Retinal pigment epithelial cell (primary cell): ENCODE data around the gene MAP1B.
A peak's percentile ranks its signal among the peaks of the same experiment; 100 is the strongest.

Experiments used
- DNase-seq: peaks from one replicate; pipeline ENCODE4 v3.0.0-alpha.2; 2010; ENCODE audit warnings: low read depth
- H3K4me3 ChIP-seq: 2 replicates; pipeline ENCODE4 v1.5.1; 2011; ENCODE audit warnings: mild to moderate bottlenecking, low read length, control low read depth, moderate library complexity
- CTCF ChIP-seq: conservative IDR thresholded peaks from 2 replicates; pipeline ENCODE4 v1.5.1; 2011; ENCODE audit warnings: low read depth, low read length, control low read depth, inconsistent platforms

MAP1B gene

GRCh38 chr5:72209147-72210115 is 102.2 kb downstream of the MAP1B start:
- TF ChIP-seq CTCF, result peak; percentile 10
- H3K4me3 ChIP-seq, result no peak overlapping the region
- peak; percentile 29 for DNase-seq

- no peak overlapping the region for H3K4me3 ChIP-seq
- DNase-seq, result peak; percentile 51
- TF ChIP-seq CTCF, result no peak
Measured at GRCh38 chr5:72210888-72211678, 103.8 kb downstream of the MAP1B start.

- no peak overlapping the region for H3K4me3 ChIP-seq
- no peak for DNase-seq
- TF ChIP-seq CTCF, result no peak
Measured at GRCh38 chr5:72212171-72212570, 104.9 kb downstream of the MAP1B start.

- no peak overlapping the region for H3K4me3 ChIP-seq
- no peak for TF ChIP-seq CTCF
- DNase-seq, result no peak
Measured at GRCh38 chr5:72213482-72213881, 106.2 kb downstream of the MAP1B start.

GRCh38 chr5:72214168-72214567 is 106.9 kb downstream of the MAP1B start:
- TF ChIP-seq CTCF, result no peak
- no peak overlapping the region for H3K4me3 ChIP-seq
- DNase-seq, result no peak

GRCh38 chr5:72216756-72217155 is 109.5 kb downstream of the MAP1B start:
- no peak overlapping the region for H3K4me3 ChIP-seq
- no peak for DNase-seq
- TF ChIP-seq CTCF, result no peak
